HepG2 (cell line): Measurements from ENCODE around the gene CRIP1. TPM values are rescaled to one million over a fixed set of nuclear protein-coding genes. Genes with fewer than 3 reads are reported as not detected.
A peak's percentile ranks its signal among the peaks of the same experiment; 100 is the strongest.

Source experiments
- ASH2L ChIP-seq: fragments of 300-600, 200-600 bp; sonication (generic); IDR thresholded peaks from 2 replicates; pipeline ENCODE4 v1.7.0; 2017; ENCODE audit warnings: low read depth, mild to moderate bottlenecking, moderate library complexity, mixed read lengths, low read length; ENCODE audit not compliant: insufficient read length
- CHCHD3 ChIP-seq: sonication (generic); formaldehyde crosslinking; IDR thresholded peaks from 2 replicates; pipeline ENCODE4 v1.8.0; 2022; ENCODE audit warnings: mild to moderate bottlenecking, missing genetic modification reagents, moderate library complexity
- EED ChIP-seq: sonication (generic); formaldehyde crosslinking; IDR thresholded peaks from 2 replicates; pipeline ENCODE4 v1.5.0; 2020; ENCODE audit warnings: mild to moderate bottlenecking, missing genetic modification reagents
- HIC2 ChIP-seq: sonication (generic); formaldehyde crosslinking; IDR thresholded peaks from 2 replicates; pipeline ENCODE4 v1.9.0; 2022; ENCODE audit warnings: low read depth, missing genetic modification reagents
- KLF16 ChIP-seq, 2 experiments: sonication (generic) in 1 of 2; formaldehyde crosslinking in 1 of 2; IDR thresholded peaks; 2 replicates each; pipeline versions ENCODE4 v1.6.1 to v1.8.0; 2016 to 2023; ENCODE audit warnings: missing genetic modification reagents in 2 of 2, missing compliant biosample characterization in 1 of 2
- NFAT5 ChIP-seq: sonication (generic); formaldehyde crosslinking; IDR thresholded peaks from 2 replicates; pipeline ENCODE4 v1.4.0; 2020; ENCODE audit warnings: missing genetic modification reagents
- PITX1 ChIP-seq: sonication (generic); formaldehyde crosslinking; IDR thresholded peaks from 2 replicates; pipeline ENCODE4 v1.5.1; 2020; ENCODE audit warnings: mild to moderate bottlenecking, missing genetic modification reagents
- PLSCR1 ChIP-seq: sonication (generic); formaldehyde crosslinking; IDR thresholded peaks from 2 replicates; pipeline ENCODE4 v1.5.0; 2020; ENCODE audit warnings: missing genetic modification reagents, mild to moderate bottlenecking, borderline replicate concordance
- TAF15 ChIP-seq: fragments of 200-400 bp; formaldehyde crosslinking; IDR thresholded peaks from one replicate; pipeline ENCODE4 v1.6.1; 2018; ENCODE audit warnings: mild to moderate bottlenecking, low read depth, low read length; ENCODE audit not compliant: poor library complexity, severe bottlenecking
- XRCC5 ChIP-seq: fragments of 200-400 bp; formaldehyde crosslinking; optimal IDR thresholded peaks from 2 replicates; pipeline ENCODE3; 2017; ENCODE audit warnings: mild to moderate bottlenecking, low read length
- ZBTB7A ChIP-seq: sonication (generic); formaldehyde crosslinking; IDR thresholded peaks from 2 replicates; pipeline ENCODE4 v1.8.0; 2022; ENCODE audit warnings: mild to moderate bottlenecking, missing genetic modification reagents
- ZNF644 ChIP-seq: IDR thresholded peaks from 2 replicates; pipeline ENCODE4 v1.6.1; 2016; ENCODE audit warnings: low read depth
- ZNF691 ChIP-seq: sonication (generic); formaldehyde crosslinking; IDR thresholded peaks from 2 replicates; pipeline ENCODE4 v1.4.0; 2020; ENCODE audit warnings: missing genetic modification reagents, low read depth, mild to moderate bottlenecking, borderline replicate concordance
- ZSCAN21 ChIP-seq: sonication (generic); formaldehyde crosslinking; IDR thresholded peaks from 2 replicates; pipeline ENCODE4 v1.8.0; 2022; ENCODE audit warnings: mild to moderate bottlenecking, missing genetic modification reagents, moderate library complexity, borderline replicate concordance
- ZSCAN9 ChIP-seq: IDR thresholded peaks from 2 replicates; pipeline ENCODE4 v1.6.1; 2016; ENCODE audit warnings: borderline replicate concordance
- polyA plus RNA-seq, 8 experiments: library from polyadenylated mRNA; depleted of rRNA in 3 of 8; stranded (reverse) in 7 of 8; unstranded in 1 of 8; fragments of >200 nt; fragmentation: Illumina TruSeq in 4 of 8; extraction: Trizol in 4 of 8; gene quantifications; 2 replicates each; pipeline versions ENCODE4 v1.2.1 to v1.2.3, GENCODE V29; 2011 to 2016; ENCODE audit warnings: low read depth in 4 of 8, missing spikeins in 1 of 8, mixed read lengths in 1 of 8; ENCODE audit not compliant: insufficient read depth in 1 of 8
- total RNA-seq, 5 experiments: library from RNA; depleted of rRNA; stranded (reverse); fragments of >200 nt; fragmentation: Illumina TruSeq; extraction: Trizol; gene quantifications; 2 replicates each; pipeline ENCODE4 v1.2.3, GENCODE V29; 2016; ENCODE audit warnings: low read depth in 1 of 5
- TF ChIP-seq, protein P1 (sequence below): sonication (generic); formaldehyde crosslinking; IDR thresholded peaks from 2 replicates; pipeline ENCODE4 v1.4.0; 2020; ENCODE audit warnings: missing genetic modification reagents, borderline replicate concordance
- TF ChIP-seq, protein P2 (sequence below): sonication (generic); formaldehyde crosslinking; IDR thresholded peaks from 2 replicates; pipeline ENCODE4 v1.4.0; 2020; ENCODE audit warnings: missing genetic modification reagents; ENCODE audit errors: not compliant biosample characterization

CRIP1 gene
- total and polyA plus RNA-seq, 2 of the 13 experiments (the other 11 are each of a cell fraction or from before 2014, with no cell fraction given): 53.9 to 59.5 TPM

GRCh38 chr14:105476097-105476830 is 10.4 kb upstream of the CRIP1 start (continued):
- TF ChIP-seq NFAT5 (CRISPR knock-in tag): no peak
- TF ChIP-seq HIC2 (CRISPR knock-in tag): peak; percentile 62
- TF ChIP-seq, protein P1, sequence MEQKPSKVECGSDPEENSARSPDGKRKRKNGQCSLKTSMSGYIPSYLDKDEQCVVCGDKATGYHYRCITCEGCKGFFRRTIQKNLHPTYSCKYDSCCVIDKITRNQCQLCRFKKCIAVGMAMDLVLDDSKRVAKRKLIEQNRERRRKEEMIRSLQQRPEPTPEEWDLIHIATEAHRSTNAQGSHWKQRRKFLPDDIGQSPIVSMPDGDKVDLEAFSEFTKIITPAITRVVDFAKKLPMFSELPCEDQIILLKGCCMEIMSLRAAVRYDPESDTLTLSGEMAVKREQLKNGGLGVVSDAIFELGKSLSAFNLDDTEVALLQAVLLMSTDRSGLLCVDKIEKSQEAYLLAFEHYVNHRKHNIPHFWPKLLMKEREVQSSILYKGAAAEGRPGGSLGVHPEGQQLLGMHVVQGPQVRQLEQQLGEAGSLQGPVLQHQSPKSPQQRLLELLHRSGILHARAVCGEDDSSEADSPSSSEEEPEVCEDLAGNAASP: no peak
- no peak for TF ChIP-seq ZSCAN9 (CRISPR knock-in tag)
- TF ChIP-seq EED (CRISPR knock-in tag): no peak
- no peak for TF ChIP-seq ZNF644 (CRISPR knock-in tag)
- TF ChIP-seq ASH2L: peak; percentile 2
- TF ChIP-seq PLSCR1 (CRISPR knock-in tag): no peak
- TF ChIP-seq ZBTB7A (CRISPR knock-in tag): peak; percentile 87; the same call in 1 of the 2 replicates
- TF ChIP-seq ZSCAN21 (CRISPR knock-in tag): peak; percentile 38; the same call in 1 of the 2 replicates
- TF ChIP-seq, protein P2, sequence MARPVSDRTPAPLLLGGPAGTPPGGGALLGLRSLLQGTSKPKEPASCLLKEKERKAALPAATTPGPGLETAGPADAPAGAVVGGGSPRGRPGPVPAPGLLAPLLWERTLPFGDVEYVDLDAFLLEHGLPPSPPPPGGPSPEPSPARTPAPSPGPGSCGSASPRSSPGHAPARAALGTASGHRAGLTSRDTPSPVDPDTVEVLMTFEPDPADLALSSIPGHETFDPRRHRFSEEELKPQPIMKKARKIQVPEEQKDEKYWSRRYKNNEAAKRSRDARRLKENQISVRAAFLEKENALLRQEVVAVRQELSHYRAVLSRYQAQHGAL (CRISPR knock-in tag): no peak
- no peak for TF ChIP-seq CHCHD3
- 0 out of 4 replicates have a peak, but pooled peaks of 1 of the 2 experiments have one; percentile 29 for TF ChIP-seq KLF16 (CRISPR knock-in tag; IDR thresholded peaks at IDR 0.05)
- no peak for TF ChIP-seq PITX1 (CRISPR knock-in tag)
- TF ChIP-seq ZNF691: peak; percentile 66; the same call in 1 of the 2 replicates
- TF ChIP-seq XRCC5: peak; percentile 6
- no peak for TF ChIP-seq TAF15
